Activated T-helper 17 cell treated with anti-CD3 and anti-CD28 coated beads, Interleukin-2, amount 50 U/mL, for 72 hours (primary cell): ENCODE measurements around the gene TSPAN5. TPM values are rescaled to one million over a fixed set of nuclear protein-coding genes. Genes with fewer than 3 reads are reported as not detected.
A peak's percentile ranks its signal among the peaks of the same experiment; 100 is the strongest.

Experiments used
- ATAC-seq: fragments of 150-1000 bp; cut with Tn5 transposase; replicated peaks from 2 replicates; pipeline ENCODE4 v1.10.0; 2021; ENCODE audit warnings: mild to moderate bottlenecking, moderate library complexity
- H3K27ac Mint-ChIP-seq: one replicate; pipeline ENCODE4 v1.8.0; 2022; ENCODE audit warnings: mixed read lengths
- H3K27me3 Mint-ChIP-seq: one replicate; pipeline ENCODE4 v1.8.0; 2022; ENCODE audit warnings: mixed read lengths
- H3K36me3 Mint-ChIP-seq: one replicate; pipeline ENCODE4 v1.8.0; 2022; ENCODE audit warnings: low read depth, mild to moderate bottlenecking, mixed read lengths
- H3K4me1 Mint-ChIP-seq: one replicate; pipeline ENCODE4 v1.8.0; 2022; ENCODE audit warnings: mixed read lengths
- H3K4me3 Mint-ChIP-seq: one replicate; pipeline ENCODE4 v1.8.0; 2022; ENCODE audit warnings: mild to moderate bottlenecking, mixed read lengths
- H3K9me3 Mint-ChIP-seq: one replicate; pipeline ENCODE4 v1.8.0; 2022; ENCODE audit warnings: mixed read lengths
- total RNA-seq, 2 donors: library from RNA; stranded (reverse); gene quantifications; one replicate each; pipeline ENCODE4 v1.2.3, GENCODE V29; 2022

TSPAN5 gene
- total RNA-seq, 2 donors from 2014 or later: 17.8 to 19.0 TPM

DNA sequence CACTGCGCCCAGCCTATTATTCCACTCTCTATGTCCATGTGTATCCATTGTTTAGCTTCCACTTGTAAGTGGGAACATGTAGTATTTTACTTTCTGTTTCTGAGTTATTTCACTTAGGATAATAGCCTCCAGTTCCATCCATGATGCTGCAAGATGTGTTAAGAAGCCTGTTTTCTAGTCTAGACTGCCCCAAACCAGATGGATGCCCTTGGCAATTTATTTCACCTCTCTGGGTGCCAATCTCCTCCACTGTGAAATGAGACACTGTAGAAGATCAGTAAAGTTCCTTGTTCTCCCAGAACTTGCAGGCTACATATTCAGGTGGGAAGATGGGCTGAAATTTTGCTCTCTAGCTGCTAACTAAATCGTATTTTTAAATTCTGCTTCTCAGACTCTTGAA, 72.8 kb downstream of the TSPAN5 start:
- Mint-ChIP-seq H3K9me3 (no peaks in the 10 kb centered on the region), H3K4me1 (peaks cover 11% of the 10 kb centered on the region), H3K4me3 (no peak overlapping the region), H3K36me3 (no peaks in the 10 kb centered on the region), H3K27ac (no peak overlapping the region), H3K27me3 (no peaks in the 10 kb centered on the region)
- ATAC-seq: no peak

- Mint-ChIP-seq H3K27me3 (no peaks in the 10 kb centered on the region), H3K9me3 (no peaks in the 10 kb centered on the region), H3K36me3 (no peaks in the 10 kb centered on the region), H3K4me3 (no peak overlapping the region), H3K4me1 (peaks cover 13% of the 10 kb centered on the region), H3K27ac (no peak overlapping the region)
- no peak for ATAC-seq
Observed at GRCh38 chr4:98584265-98584664, 74.1 kb downstream of the TSPAN5 start.

DNA sequence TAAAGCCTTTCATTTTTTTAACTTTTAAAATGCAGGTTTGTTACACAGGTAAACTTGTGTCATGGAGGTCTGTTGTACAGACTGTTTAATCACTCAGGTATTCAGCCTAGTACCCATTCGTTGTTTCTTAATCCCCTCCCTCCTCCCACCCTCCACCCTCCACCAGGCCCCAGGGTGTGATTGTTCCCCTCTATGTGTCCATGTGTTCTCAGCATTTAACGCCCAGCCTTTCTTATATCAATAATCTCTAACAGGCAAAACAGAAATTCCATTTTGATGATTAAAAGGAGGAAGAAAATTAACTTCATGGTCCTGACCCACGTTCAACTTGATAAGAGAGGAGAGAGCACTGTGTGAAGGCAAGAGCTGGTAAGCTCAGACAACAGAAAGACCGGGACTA, 75.1 kb downstream of the TSPAN5 start:
- no peak for ATAC-seq
- H3K4me1 Mint-ChIP-seq: peaks cover 21% of the 10 kb centered on the region
- H3K27ac Mint-ChIP-seq: no peak overlapping the region
- no peak overlapping the region for H3K4me3 Mint-ChIP-seq
- H3K9me3 Mint-ChIP-seq: no peaks in the 10 kb centered on the region
- no peaks in the 10 kb centered on the region for H3K36me3 Mint-ChIP-seq
- no peaks in the 10 kb centered on the region for H3K27me3 Mint-ChIP-seq

DNA sequence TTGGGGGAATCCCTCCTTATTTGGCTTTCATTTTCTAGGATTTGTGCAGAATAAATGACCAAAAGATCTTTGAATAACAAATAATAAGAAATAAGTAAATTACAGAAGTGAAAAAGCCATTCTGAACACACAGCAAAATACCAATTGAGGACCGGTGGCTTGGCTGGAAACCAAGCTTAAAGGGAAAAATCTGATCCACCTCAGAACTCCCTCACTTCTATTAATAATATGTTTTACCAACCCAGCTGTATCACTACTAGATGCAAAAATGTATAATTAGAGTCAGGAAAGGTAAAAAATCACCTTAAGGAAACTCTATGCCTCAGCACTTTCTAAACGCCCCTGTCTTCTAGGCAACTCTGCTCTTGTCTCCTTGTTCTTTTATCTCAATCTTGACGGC, 77.3 kb downstream of the TSPAN5 start:
- Mint-ChIP-seq H3K36me3 (no peaks in the 10 kb centered on the region), H3K4me1 (peaks cover 23% of the 10 kb centered on the region), H3K27me3 (no peaks in the 10 kb centered on the region), H3K27ac (no peak overlapping the region), H3K9me3 (no peaks in the 10 kb centered on the region), H3K4me3 (no peak overlapping the region)
- ATAC-seq: no peak

DNA sequence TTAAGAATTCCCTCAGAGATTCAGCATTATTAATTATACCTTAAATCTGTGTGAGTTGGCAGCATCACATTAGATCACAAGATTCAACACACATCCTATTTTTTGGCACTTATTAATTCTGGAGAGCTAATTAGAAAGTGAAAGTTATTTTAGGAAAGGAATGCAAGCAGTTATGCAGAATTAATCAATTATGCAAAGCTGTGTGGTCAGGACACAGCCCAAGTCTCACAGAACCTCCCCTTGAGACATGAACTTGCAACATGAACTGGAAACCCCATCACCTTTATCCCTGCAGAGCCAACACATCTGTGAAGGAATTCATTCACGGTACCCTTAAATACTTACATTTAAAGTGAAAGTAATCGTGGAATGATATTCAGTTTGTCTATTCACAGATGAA, 80.5 kb downstream of the TSPAN5 start:
- ATAC-seq: no peak
- no peak overlapping the region for H3K4me3 Mint-ChIP-seq
- peaks cover 23% of the 10 kb centered on the region for H3K4me1 Mint-ChIP-seq
- no peak overlapping the region for H3K27ac Mint-ChIP-seq
- H3K9me3 Mint-ChIP-seq: no peaks in the 10 kb centered on the region
- peaks cover 20% of the 10 kb centered on the region for H3K36me3 Mint-ChIP-seq
- H3K27me3 Mint-ChIP-seq: no peaks in the 10 kb centered on the region

- H3K27ac Mint-ChIP-seq: peak overlapping the region; percentile 16
- ATAC-seq: no peak
Observed at GRCh38 chr4:98574816-98575215, 83.6 kb downstream of the TSPAN5 start.

DNA sequence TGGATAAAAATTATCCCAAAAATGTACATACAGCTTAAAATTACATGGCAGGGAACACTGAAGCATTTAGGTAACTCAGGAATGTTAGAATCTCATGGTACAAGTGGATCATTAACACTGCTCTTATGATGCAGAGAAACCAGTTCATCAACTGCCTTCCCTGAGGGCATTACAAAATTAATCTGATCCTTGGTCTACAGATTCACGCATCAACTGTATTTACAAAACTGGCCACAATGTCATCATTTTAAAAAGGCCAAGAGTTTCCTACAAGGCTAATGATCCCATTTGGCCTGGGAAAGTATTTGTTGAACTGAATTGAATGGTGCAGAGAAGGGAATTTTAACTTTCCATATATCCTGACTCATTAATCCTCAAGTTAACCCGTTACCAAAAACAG, 84.6 kb downstream of the TSPAN5 start:
- no peak overlapping the region for H3K4me3 Mint-ChIP-seq
- peaks cover 20% of the 10 kb centered on the region for H3K36me3 Mint-ChIP-seq
- ATAC-seq: no peak

More at GRCh38 chr4:98574816-98575215, 83.6 kb downstream of the TSPAN5 start:
- Mint-ChIP-seq H3K9me3 (no peaks in the 10 kb centered on the region), H3K4me3 (no peak overlapping the region), H3K36me3 (peaks cover 20% of the 10 kb centered on the region), H3K4me1 (peaks cover 24% of the 10 kb centered on the region), H3K27me3 (no peaks in the 10 kb centered on the region)

DNA sequence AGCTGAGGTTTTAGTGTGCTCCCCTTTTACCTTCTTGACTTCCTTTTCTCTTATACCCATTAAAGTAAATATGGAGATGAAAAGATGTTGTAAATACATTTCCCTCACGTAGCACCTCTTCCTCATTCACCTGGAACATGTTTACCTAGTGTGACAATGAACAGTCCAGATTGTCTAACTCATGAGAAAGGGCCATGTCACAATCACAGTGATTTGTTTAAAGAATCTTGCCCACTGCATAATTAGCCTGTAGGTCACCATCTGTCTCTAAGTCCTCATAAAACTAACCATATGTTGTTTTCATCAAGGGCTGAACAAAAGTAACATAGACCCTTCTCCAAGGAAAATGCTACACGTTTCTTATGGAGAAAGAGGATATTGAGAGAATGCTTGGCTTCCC, 85.7 kb downstream of the TSPAN5 start:
- Mint-ChIP-seq H3K4me3 (no peak overlapping the region), H3K27ac (no peak overlapping the region), H3K27me3 (no peaks in the 10 kb centered on the region), H3K9me3 (no peaks in the 10 kb centered on the region), H3K4me1 (peaks cover 19% of the 10 kb centered on the region), H3K36me3 (peaks cover 20% of the 10 kb centered on the region)
- no peak for ATAC-seq

More for the DNA sequence above, 84.6 kb downstream of the TSPAN5 start:
- Mint-ChIP-seq H3K9me3 (no peaks in the 10 kb centered on the region), H3K4me1 (peaks cover 22% of the 10 kb centered on the region), H3K27ac (no peak overlapping the region), H3K27me3 (no peaks in the 10 kb centered on the region)

- no peak overlapping the region for H3K4me3 Mint-ChIP-seq
- H3K27ac Mint-ChIP-seq: no peak overlapping the region
- peaks cover 20% of the 10 kb centered on the region for H3K36me3 Mint-ChIP-seq
- no peaks in the 10 kb centered on the region for H3K27me3 Mint-ChIP-seq
- H3K9me3 Mint-ChIP-seq: no peaks in the 10 kb centered on the region
- H3K4me1 Mint-ChIP-seq: peaks cover 18% of the 10 kb centered on the region
- no peak for ATAC-seq
Observed at GRCh38 chr4:98571161-98571786, 87.1 kb downstream of the TSPAN5 start.

DNA sequence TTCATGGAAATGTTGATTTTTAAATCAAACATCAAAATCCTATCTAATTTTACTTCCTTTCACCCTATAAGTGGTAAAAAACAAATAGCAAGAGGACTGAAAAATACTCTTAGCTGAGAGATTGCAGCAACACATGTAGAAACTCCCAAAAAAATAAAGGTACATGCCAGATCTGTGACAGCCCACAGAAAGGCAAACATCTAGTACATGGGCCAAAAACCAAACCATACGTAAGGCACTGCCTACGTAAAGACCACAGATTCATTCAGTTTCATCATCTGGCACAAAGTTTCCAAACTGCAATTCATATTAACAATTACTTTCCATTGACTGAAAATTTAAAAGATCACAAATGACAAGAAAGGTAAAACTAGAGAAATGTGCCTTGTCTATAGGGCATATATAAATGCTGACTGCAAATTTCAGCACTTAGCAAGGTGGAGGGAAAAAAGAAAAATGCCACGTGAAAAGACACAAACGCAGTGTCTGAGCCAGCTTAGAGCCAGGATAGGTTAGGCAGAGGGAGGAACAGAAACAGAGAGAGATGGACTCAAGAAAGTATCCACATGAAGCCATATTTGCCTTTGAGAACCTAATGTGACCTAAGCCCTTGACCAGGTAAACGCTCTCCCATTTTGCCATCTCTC, 88.1 kb downstream of the TSPAN5 start:
- H3K36me3 Mint-ChIP-seq: peaks cover 14% of the 10 kb centered on the region
- peak; percentile 50 for ATAC-seq
- no peaks in the 10 kb centered on the region for H3K9me3 Mint-ChIP-seq
- no peaks in the 10 kb centered on the region for H3K27me3 Mint-ChIP-seq
- H3K4me3 Mint-ChIP-seq: no peak overlapping the region
- H3K4me1 Mint-ChIP-seq: peaks cover 18% of the 10 kb centered on the region
- no peak overlapping the region for H3K27ac Mint-ChIP-seq

DNA sequence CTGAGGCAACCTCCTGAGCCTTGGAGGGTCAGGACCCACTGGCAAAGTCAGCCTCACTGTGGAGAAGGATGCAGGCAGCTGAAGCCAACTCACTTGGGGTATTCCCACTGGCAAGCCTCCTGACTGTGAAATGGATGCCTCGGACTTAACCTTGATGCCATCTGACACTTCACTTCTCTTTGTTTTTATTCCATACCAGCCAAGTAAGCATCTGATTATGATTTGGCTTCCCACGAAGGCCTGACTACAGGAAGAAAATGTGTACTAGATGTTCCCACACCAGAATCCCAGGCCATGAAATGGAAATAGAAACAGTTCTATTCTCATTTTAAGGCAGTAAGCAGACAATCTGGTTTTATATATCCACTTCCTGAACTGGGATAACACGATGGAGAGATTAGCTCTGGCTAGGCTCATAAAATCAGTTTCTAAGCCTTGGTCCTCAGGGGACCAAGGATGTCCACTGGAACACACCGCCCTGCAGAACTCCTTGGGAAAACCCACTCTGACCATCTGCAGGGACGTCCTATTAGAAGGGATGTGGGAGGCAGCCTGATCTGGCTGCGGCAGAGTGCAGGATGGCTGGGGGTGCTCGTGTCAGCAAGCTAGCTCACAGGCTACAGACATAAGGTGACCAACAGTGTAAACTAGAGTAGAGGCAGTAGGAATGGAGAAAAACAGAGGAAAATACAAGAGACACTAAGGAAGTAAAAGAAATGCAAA, 89.3 kb downstream of the TSPAN5 start:
- Mint-ChIP-seq H3K4me3 (no peak overlapping the region), H3K27ac (peak overlapping the region; percentile 42), H3K9me3 (no peaks in the 10 kb centered on the region), H3K36me3 (peaks cover 2% of the 10 kb centered on the region), H3K4me1 (peaks cover 18% of the 10 kb centered on the region), H3K27me3 (no peaks in the 10 kb centered on the region)
- no peak for ATAC-seq

DNA sequence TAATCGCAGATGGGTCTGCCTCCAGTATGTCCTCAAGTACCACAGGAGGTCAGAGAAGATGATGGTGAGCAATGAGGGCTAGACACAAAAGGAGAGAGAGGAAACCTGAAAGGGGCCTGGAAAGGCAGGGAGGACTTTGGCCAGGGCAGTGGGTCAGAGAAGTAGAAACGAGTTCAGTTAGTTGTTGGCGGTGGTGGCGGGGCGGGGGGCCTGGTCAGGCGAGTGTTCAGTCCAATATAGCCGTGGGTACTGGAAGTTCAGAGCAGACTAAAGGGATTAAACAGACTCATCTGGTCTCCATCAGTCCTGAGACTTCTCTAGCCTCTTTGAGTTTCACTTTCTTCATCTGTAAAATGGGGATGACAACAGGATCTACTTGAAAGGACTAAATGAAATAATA, 90.8 kb downstream of the TSPAN5 start:
- Mint-ChIP-seq H3K4me1 (peaks cover 18% of the 10 kb centered on the region), H3K27me3 (no peaks in the 10 kb centered on the region), H3K9me3 (no peaks in the 10 kb centered on the region), H3K36me3 (no peaks in the 10 kb centered on the region), H3K27ac (no peak overlapping the region), H3K4me3 (no peak overlapping the region)
- no peak for ATAC-seq

GRCh38 chr4:98566361-98567008, 91.9 kb downstream of the TSPAN5 start:
- peaks cover 18% of the 10 kb centered on the region for H3K4me1 Mint-ChIP-seq
- no peaks in the 10 kb centered on the region for H3K9me3 Mint-ChIP-seq
- no peaks in the 10 kb centered on the region for H3K27me3 Mint-ChIP-seq
- no peaks in the 10 kb centered on the region for H3K36me3 Mint-ChIP-seq
- H3K4me3 Mint-ChIP-seq: no peak overlapping the region
- H3K27ac Mint-ChIP-seq: no peak overlapping the region
- ATAC-seq: no peak

DNA sequence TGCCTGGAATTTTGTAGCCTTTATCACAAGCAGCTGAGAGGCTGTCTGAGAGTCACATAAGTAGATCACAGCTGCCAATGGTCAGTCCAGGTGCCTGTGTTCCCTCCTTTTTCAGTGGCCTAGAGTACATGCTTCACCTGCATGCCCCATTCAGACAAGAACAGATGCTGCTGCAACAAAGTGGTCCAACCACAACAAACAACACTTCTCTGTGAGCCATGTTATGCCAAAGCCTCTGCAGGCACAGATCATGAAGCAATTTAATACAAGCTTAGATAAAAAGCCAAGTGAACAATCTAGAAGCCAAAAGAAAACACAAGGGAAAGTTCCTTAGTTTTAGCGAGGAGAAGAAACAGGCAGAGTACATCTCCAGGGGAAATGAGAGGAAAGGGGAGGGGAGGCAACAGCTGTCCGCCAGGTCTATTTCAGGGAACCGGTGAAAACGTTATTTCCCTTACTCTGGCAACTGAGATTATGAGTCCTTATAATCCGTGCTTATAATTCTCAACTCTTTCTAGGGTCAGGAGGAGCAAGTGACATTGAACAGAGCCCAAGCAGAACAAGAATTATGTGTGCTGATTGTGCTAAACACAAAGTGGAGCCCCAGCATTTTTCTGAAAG, 92.6 kb downstream of the TSPAN5 start:
- H3K4me3 Mint-ChIP-seq: no peak overlapping the region
- no peak for ATAC-seq
- H3K36me3 Mint-ChIP-seq: no peaks in the 10 kb centered on the region
- H3K9me3 Mint-ChIP-seq: no peaks in the 10 kb centered on the region
- H3K4me1 Mint-ChIP-seq: peaks cover 17% of the 10 kb centered on the region
- peak overlapping the region; percentile 43 for H3K27ac Mint-ChIP-seq
- no peaks in the 10 kb centered on the region for H3K27me3 Mint-ChIP-seq
